Heart left ventricle (tissue), 16 donors: Measurements from ENCODE around the gene RALGAPA1. TPM values are rescaled to one million over a fixed set of nuclear protein-coding genes. Genes with fewer than 3 reads are reported as not detected.

Experiments used
- ATAC-seq, 4 donors: fragments of 200-7000 bp; cut with Tn5 transposase; one replicate each; pipeline ENCODE4 v1.9.1; 2020 to 2022; ENCODE audit warnings: moderate library complexity in 4 of 4, mild to moderate bottlenecking in 3 of 4, moderate number of reproducible peaks in 1 of 4
- DNase-seq, 5 donors: peaks; one replicate each; pipeline ENCODE4 v3.0.0-alpha.2; 2020
- H3K27ac ChIP-seq, 12 donors: fragments of 200-600 bp; sonication (generic) in 4 of 12; one replicate each; pipeline versions ENCODE4 v1.5.0 to v1.8.0; 2016 to 2022; ENCODE audit warnings: mild to moderate bottlenecking in 2 of 12
- H3K27me3 ChIP-seq, 9 donors: fragments of 200-600 bp; sonication (generic) in 2 of 9; one replicate each; pipeline versions ENCODE4 v1.5.1 to v1.8.0; 2016 to 2022; ENCODE audit warnings: mild to moderate bottlenecking in 3 of 9
- H3K36me3 ChIP-seq, 9 donors: fragments of 200-600 bp; sonication (generic) in 2 of 9; one replicate each; pipeline versions ENCODE4 v1.5.0 to v1.8.0; 2018 to 2022; ENCODE audit warnings: mild to moderate bottlenecking in 2 of 9
- H3K4me1 ChIP-seq, 12 donors: fragments of 200-600 bp; sonication (generic) in 4 of 12; one replicate each; pipeline versions ENCODE4 v1.5.0 to v1.8.0; 2016 to 2022; ENCODE audit warnings: mild to moderate bottlenecking in 3 of 12
- H3K4me3 ChIP-seq, 12 donors: fragments of 200-600 bp; sonication (generic) in 4 of 12; one replicate each; pipeline versions ENCODE4 v1.5.0 to v1.8.0; 2017 to 2022; ENCODE audit warnings: mild to moderate bottlenecking in 9 of 12, moderate library complexity in 4 of 12
- H3K9me3 ChIP-seq, 12 donors: fragments of 200-600 bp; sonication (generic) in 4 of 12; one replicate each; pipeline versions ENCODE4 v1.5.0 to v1.8.0; 2016 to 2022; ENCODE audit warnings: mild to moderate bottlenecking in 1 of 12
- POLR2A ChIP-seq, 2 donors: fragments of 450-650 bp; IDR thresholded peaks; one replicate each; pipeline ENCODE4 v1.6.1; 2017; ENCODE audit warnings: antibody characterized with exemption in 2 of 2, mild to moderate bottlenecking in 2 of 2, moderate library complexity in 2 of 2
- WGBS, 4 donors: extraction: QIAGEN DNeasy Blood & Tissue Kit in 2 of 4; methylation state at CpG; one replicate each; pipeline versions ENCODE4 v1.1.5 to v1.1.7; 2013 to 2018; 5-methylcytosine and 5-hydroxymethylcytosine counted together
- intact Hi-C, 10 donors: fragments of 100-400 bp; cut with DNase I; formaldehyde crosslinking; loops; one replicate each; pipeline versions ENCODE4 v1.11.1 to v1.14.2; 2022
- polyA plus RNA-seq, 2 donors: library from polyadenylated mRNA; stranded (reverse); fragments of 200-250 nt; gene quantifications; one replicate each; pipeline ENCODE4 v1.2.3, GENCODE V29; 2013
- total RNA-seq, 9 donors: library from RNA; depleted of rRNA in 2 of 9; stranded (reverse); fragments of >200 nt in 2 of 9; fragmentation: NEBNext Ultra II Directional in 3 of 9; extraction: Animal tissue kit (Norgen Biotek cat#: 25700) in 3 of 9; gene quantifications; one replicate each; pipeline versions ENCODE4 v1.1.0 to v1.2.4, GENCODE V29; 2016 to 2023
- TF ChIP-seq, protein P1 (sequence below), 12 donors: fragments of 200-600 bp; sonication (generic) in 4 of 12; IDR thresholded peaks; one replicate each; pipeline versions ENCODE4 v1.5.0 to v1.8.0; 2018 to 2022; ENCODE audit warnings: antibody characterized with exemption in 12 of 12, mild to moderate bottlenecking in 5 of 12
- donor health status: ischemic (EF 13 %, LVEDD 7.1; RV severe dilation, severe dysfunction).
- donor health status: healthy with polysubstance abuse.
- donor health status: DM: no; HTN: yes; CAD: no.
- donor health status: DM: no; HTN: no; CAD: no.
- donor health status: ischemic (EF 25% LVEDD 6.9; RV normal size, moderate dysfunction).
- donor health status: ischemic (EF 25% LVEDD 5.7; RV mildly dilated, moderate dysfunction).
- donor health status: healthy.
- donor health status: DM: yes; HTN: yes; CAD: no.
- donor health status: ischemic (EF 35%, LVEDD 5.7; RV mildly dilated, moderate dysfunction).
- donor health status: nonischemic (EF 11% LVEDD 7.7; RV severe dilation, severe dysfunction).
- donor health status: DM: yes; HTN: yes; CAD: no.
- donor health status: PGD.
- donor health status: ischemic (EF 29% LVEDD 5.4; RV normal size, mild dysfunction).
- donor health status: nonischemic (EF 23%, LVEDD 6.1; RV moderate dilation, normal function).

Gene RALGAPA1
- total and polyA plus RNA-seq, 11 donors = 9.9 to 43.0 (median 27.8) TPM

DNA sequence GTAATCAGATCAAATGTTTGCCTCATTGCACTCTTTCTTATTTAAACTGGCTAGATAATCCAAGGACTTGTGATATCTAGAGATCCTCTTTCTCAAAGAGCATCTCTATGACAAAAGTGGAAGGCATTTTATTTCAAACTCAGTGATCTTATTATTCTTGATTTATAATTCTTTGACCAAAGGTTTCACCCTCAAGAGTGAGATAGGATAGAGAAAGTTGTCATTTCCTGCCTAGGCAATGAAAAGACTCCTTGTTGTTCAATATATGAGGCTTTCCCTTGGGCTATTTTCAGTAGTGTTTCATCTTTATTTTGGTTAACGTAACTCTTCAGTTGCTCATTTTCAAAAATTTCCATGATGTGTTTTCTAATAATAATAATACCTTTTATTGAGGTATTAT lies 293.2 kb downstream of the RALGAPA1 start:
- Histone ChIP-seq H3K27me3 (peaks cover 0 to 5% (median 0%) of the 10 kb centered on the region in 9 donors), H3K27ac (no peak overlapping the region), H3K36me3 (no peaks in the 10 kb centered on the region), H3K4me1 (no peaks in the 10 kb centered on the region), H3K9me3 (no peaks in the 10 kb centered on the region), H3K4me3 (no peak overlapping the region)
- WGBS, 4 donors = 73 to 77% (median 76%) methylated on average over 1 of the region's 1 CpG
- intact Hi-C loops = no loop called here
- TF ChIP-seq POLR2A (IDR thresholded peaks at IDR 0.05) = no peak
- TF ChIP-seq, protein P1, sequence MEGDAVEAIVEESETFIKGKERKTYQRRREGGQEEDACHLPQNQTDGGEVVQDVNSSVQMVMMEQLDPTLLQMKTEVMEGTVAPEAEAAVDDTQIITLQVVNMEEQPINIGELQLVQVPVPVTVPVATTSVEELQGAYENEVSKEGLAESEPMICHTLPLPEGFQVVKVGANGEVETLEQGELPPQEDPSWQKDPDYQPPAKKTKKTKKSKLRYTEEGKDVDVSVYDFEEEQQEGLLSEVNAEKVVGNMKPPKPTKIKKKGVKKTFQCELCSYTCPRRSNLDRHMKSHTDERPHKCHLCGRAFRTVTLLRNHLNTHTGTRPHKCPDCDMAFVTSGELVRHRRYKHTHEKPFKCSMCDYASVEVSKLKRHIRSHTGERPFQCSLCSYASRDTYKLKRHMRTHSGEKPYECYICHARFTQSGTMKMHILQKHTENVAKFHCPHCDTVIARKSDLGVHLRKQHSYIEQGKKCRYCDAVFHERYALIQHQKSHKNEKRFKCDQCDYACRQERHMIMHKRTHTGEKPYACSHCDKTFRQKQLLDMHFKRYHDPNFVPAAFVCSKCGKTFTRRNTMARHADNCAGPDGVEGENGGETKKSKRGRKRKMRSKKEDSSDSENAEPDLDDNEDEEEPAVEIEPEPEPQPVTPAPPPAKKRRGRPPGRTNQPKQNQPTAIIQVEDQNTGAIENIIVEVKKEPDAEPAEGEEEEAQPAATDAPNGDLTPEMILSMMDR (IDR thresholded peaks at IDR 0.05) = no peak
- DNase-seq (no peak), ATAC-seq (no peak)

- WGBS, 4 donors = 81 to 86% (median 84%) methylated on average over 4 of the region's 4 CpGs
- no peak overlapping the region for H3K27ac ChIP-seq
- no peaks in the 10 kb centered on the region for H3K27me3 ChIP-seq
- intact Hi-C loops = no loop called here
- H3K4me1 ChIP-seq = no peaks in the 10 kb centered on the region
- DNase-seq (no peak), ATAC-seq (no peak)
- no peaks in the 10 kb centered on the region for H3K9me3 ChIP-seq
- H3K36me3 ChIP-seq = no peaks in the 10 kb centered on the region
- H3K4me3 ChIP-seq = no peak overlapping the region
- TF ChIP-seq POLR2A (IDR thresholded peaks at IDR 0.05) = no peak
- TF ChIP-seq, protein P1 (IDR thresholded peaks at IDR 0.05) = no peak
These were observed 296.3 kb downstream of the RALGAPA1 start for GRCh38 chr14:35512765-35513164.

GRCh38 chr14:35509846-35510245 lies 299.2 kb downstream of the RALGAPA1 start:
- no peak for ATAC-seq
- 81 to 88% (median 84%) methylated on average over 2 of the region's 2 CpGs for WGBS, 4 donors
- no peaks in the 10 kb centered on the region for H3K4me1 ChIP-seq
- no peaks in the 10 kb centered on the region for H3K27me3 ChIP-seq
- H3K36me3 ChIP-seq = no peaks in the 10 kb centered on the region
- DNase-seq = no peak
- H3K27ac ChIP-seq = no peak overlapping the region
- no peak overlapping the region for H3K4me3 ChIP-seq
- TF ChIP-seq, protein P1 (IDR thresholded peaks at IDR 0.05) = no peak
- TF ChIP-seq POLR2A (IDR thresholded peaks at IDR 0.05) = no peak
- H3K9me3 ChIP-seq = no peaks in the 10 kb centered on the region
- intact Hi-C loops = no loop called here

DNA sequence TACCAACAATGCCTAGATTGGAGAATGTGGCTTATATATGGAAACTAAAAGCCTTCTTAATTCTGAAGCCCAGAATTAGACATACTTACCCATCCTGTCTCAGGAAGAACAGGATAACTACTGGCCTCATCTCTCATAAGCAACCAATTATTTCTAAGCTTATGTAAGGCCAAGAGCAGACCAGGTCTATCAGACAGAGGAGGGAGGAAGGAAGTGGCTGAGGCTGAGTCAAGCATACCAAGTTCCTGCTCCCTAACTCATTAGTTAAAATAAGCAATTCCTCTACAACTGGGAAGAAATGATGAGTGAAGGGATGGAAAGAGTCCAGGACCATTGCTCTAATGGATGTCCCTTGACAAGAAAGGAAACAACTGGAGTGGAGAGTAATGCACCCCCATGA lies 302.2 kb downstream of the RALGAPA1 start:
- Histone ChIP-seq H3K36me3 (no peaks in the 10 kb centered on the region), H3K4me3 (no peak overlapping the region), H3K9me3 (no peaks in the 10 kb centered on the region), H3K27ac (no peak overlapping the region), H3K27me3 (no peaks in the 10 kb centered on the region), H3K4me1 (no peaks in the 10 kb centered on the region)
- ATAC-seq (no peak), DNase-seq (no peak)
- TF ChIP-seq, protein P1 (IDR thresholded peaks at IDR 0.05) = no peak
- TF ChIP-seq POLR2A (IDR thresholded peaks at IDR 0.05) = no peak
- intact Hi-C loops = no loop called here
